GM12874 (cell line): ENCODE results near the gene PRKN.

ENCODE experiments used
- CTCF ChIP-seq: IDR thresholded peaks from 2 replicates; pipeline ENCODE4 v1.5.1; 2011; ENCODE audit warnings: low read depth, mild to moderate bottlenecking, control low read depth, low read length, moderate library complexity; ENCODE audit not compliant: insufficient read depth

The PRKN gene

GRCh38 chr6:162649271-162649670, 78.3 kb downstream of the PRKN start:
- no peak for TF ChIP-seq CTCF

GRCh38 chr6:162644153-162644552, 83.4 kb downstream of the PRKN start:
- TF ChIP-seq CTCF = no peak

GRCh38 chr6:162640756-162641155, 86.8 kb downstream of the PRKN start:
- no peak for TF ChIP-seq CTCF

GRCh38 chr6:162639951-162640350, 87.6 kb downstream of the PRKN start:
- no peak for TF ChIP-seq CTCF

GRCh38 chr6:162638931-162639574, 88.5 kb downstream of the PRKN start:
- TF ChIP-seq CTCF = no peak

- TF ChIP-seq CTCF = no peak
These were observed 90.2 kb downstream of the PRKN start for GRCh38 chr6:162637317-162637716.

- TF ChIP-seq CTCF = no peak
These were observed 91.4 kb downstream of the PRKN start for GRCh38 chr6:162636167-162636566.

GRCh38 chr6:162631546-162631945, 96.0 kb downstream of the PRKN start:
- TF ChIP-seq CTCF = no peak
